ENCODE data around the gene MRE11.

DNA sequence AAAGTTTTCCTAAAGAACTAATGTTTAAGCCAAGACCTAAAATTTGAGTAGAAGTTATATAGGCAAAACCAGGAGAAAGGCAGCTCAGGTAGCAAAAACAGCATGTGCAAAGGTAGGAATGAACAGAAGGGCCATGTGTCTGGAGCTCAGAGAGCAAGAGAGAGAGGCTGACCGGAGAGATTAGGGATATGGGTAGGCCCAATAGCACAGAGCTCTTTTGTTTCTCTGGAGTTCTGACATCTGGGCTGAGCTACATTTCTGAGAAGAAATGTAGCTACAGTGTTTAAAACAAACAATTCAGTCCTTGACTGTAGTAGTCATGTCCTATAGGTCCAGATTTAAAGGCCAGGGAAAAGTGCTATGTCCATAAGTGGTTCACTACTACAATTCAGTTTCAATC lies 23.1 kb upstream of the MRE11 start:
- no peak for TF ChIP-seq PKNOX1 (IDR thresholded peaks at IDR 0.05)
- TF ChIP-seq RAD21 (IDR thresholded peaks at IDR 0.05; ENCODE audit: insufficient read depth, low read depth, low read length): no peak
- TF ChIP-seq CBFB (IDR thresholded peaks at IDR 0.05; ENCODE audit: low read depth): no peak
- no peak for TF ChIP-seq CTCF (IDR thresholded peaks at IDR 0.05 in 2 of 3, conservative IDR thresholded peaks at IDR 0.05 in 1 of 3; ENCODE audit: control insufficient read depth in 2 of 3, extremely low read depth in 1 of 3, insufficient read depth in 1 of 3, low read depth in 3 of 3, low read length in 3 of 3)
- no peak for TF ChIP-seq POLR2AphosphoS5 (IDR thresholded peaks at IDR 0.05; ENCODE audit: low read length)
- no peak for TF ChIP-seq FOS (IDR thresholded peaks at IDR 0.05; ENCODE audit: borderline replicate concordance, extremely low read depth, insufficient read length)
- TF ChIP-seq CHD4 (IDR thresholded peaks at IDR 0.05): no peak
- no peak for TF ChIP-seq NRF1 (conservative IDR thresholded peaks at IDR 0.05; ENCODE audit: low read depth, low read length)
- TF ChIP-seq HDAC6 (IDR thresholded peaks at IDR 0.05; ENCODE audit: unreplicated experiment): no peak
